Ishikawa (cell line): Measurements from ENCODE around the gene TERT.

ENCODE experiments used
- CEBPB ChIP-seq: IDR thresholded peaks from 2 replicates; pipeline ENCODE4 v1.6.1; 2012
- EP300 ChIP-seq: IDR thresholded peaks from 2 replicates; pipeline ENCODE4 v1.6.1; 2012; ENCODE audit warnings: borderline replicate concordance
- FOXM1 ChIP-seq: IDR thresholded peaks from 2 replicates; pipeline ENCODE4 v1.6.1; 2012; ENCODE audit warnings: low read depth, borderline replicate concordance
- MAX ChIP-seq: IDR thresholded peaks from 2 replicates; pipeline ENCODE4 v1.6.1; 2012
- NFIC ChIP-seq: IDR thresholded peaks from 2 replicates; pipeline ENCODE4 v1.6.1; 2012
- RAD21 ChIP-seq: IDR thresholded peaks from 2 replicates; pipeline ENCODE4 v1.6.1; 2012; ENCODE audit warnings: low read depth
- REST ChIP-seq: IDR thresholded peaks from 2 replicates; pipeline ENCODE4 v1.6.1; 2012; ENCODE audit warnings: low read depth, mild to moderate bottlenecking
- TAF1 ChIP-seq: IDR thresholded peaks from 2 replicates; pipeline ENCODE4 v1.6.1; 2012; ENCODE audit warnings: low read depth, mild to moderate bottlenecking
- YY1 ChIP-seq: IDR thresholded peaks from 2 replicates; pipeline ENCODE4 v1.6.1; 2012; ENCODE audit warnings: low read depth

GRCh38 chr5:1206521-1207412 is 88.1 kb downstream of the TERT start:
- TF ChIP-seq REST (no peak), TAF1 (no peak), FOXM1 (no peak), NFIC (no peak), EP300 (no peak), MAX (no peak), CEBPB (no peak), YY1 (no peak), RAD21 (no peak)
